ENCODE measurements around the gene CDV3. TPM values are rescaled to one million over a fixed set of nuclear protein-coding genes. Genes with fewer than 3 reads are reported as not detected.

CDV3 gene
- total and polyA plus RNA-seq, 10 of the 15 experiments (the other 5 are each of a cell fraction or from before 2014, with no cell fraction given): 42.3 to 466 (median 136) TPM

DNA sequence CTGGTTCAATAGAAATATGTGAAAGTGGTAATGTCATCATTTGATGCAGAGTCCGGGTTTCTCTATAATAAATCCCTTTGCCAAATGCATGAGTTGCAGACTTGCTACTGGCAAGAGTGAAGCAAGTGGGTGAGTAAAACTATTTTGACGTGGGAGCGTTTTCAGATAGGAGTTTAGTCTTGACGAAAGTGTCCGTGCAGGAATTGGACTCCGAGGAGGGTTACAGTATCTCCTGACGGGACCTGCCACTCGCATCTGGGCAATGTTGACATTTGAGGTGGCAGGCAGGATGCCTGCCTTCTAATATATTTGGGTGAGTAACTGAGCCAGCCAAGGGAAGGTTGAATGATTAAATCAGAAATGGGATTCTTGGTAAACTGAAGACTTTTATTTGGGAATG lies 16.0 kb downstream of the CDV3 start:
- ATAC-seq: no peak
- ChIA-PET RAD21 (ENCODE audit: unreplicated experiment) (no interaction called here), CTCF (no interaction called here), POLR2A (interaction anchor here (2.0 kb wide), 1 partner anchor 13 kb away, joined by 5 read pairs; no protein-coding TSS in a partner anchor), SMC1A (ENCODE audit: uncharacterized antibody, unreplicated experiment) (interaction anchor here (0.6 to 4.2 kb wide), 2 partner anchors 12 to 412 kb away, joined by 3 to 38 read pairs; no protein-coding TSS in a partner anchor)
- no peak overlapping the region for H2AFZ ChIP-seq (ENCODE audit: control insufficient read depth, low read depth, low read length)
- no peaks in the 10 kb centered on the region for H3K9me3 ChIP-seq (replicated peaks; ENCODE audit: control insufficient read depth, insufficient read depth, low read length)
- H3K79me2 ChIP-seq (ENCODE audit: control insufficient read depth, insufficient read depth, low read length): peaks cover 17% of the 10 kb centered on the region
- H3K4me1 ChIP-seq (ENCODE audit: control insufficient read depth, insufficient read depth, low read length): peaks cover 21% of the 10 kb centered on the region
- no peak overlapping the region for H3K27ac ChIP-seq (ENCODE audit: control insufficient read depth, insufficient read depth)
- intact Hi-C loops (cut with micrococcal nuclease; ENCODE audit: unreplicated experiment) (no loop called here), in situ Hi-C loops (cut with MboI) (no loop called here)
- H3K4me2 ChIP-seq (ENCODE audit: control insufficient read depth, insufficient read depth): no peak overlapping the region
- H3K9ac ChIP-seq (ENCODE audit: control insufficient read depth, insufficient read depth, low read length): no peak overlapping the region
- no peaks in the 10 kb centered on the region for H3K27me3 ChIP-seq (replicated peaks in 1 of 2; ENCODE audit: control insufficient read depth in 2 of 2, insufficient read depth in 2 of 2, low read length in 1 of 2)
- H3K4me3 ChIP-seq: no peak overlapping the region
- TF ChIP-seq KLF5 (IDR thresholded peaks at IDR 0.05; ENCODE audit: partially characterized antibody): no peak
- 0 out of 2 replicates have a peak, but pooled peaks have one; percentile 0 for TF ChIP-seq POLR2AphosphoS5 (IDR thresholded peaks at IDR 0.05; ENCODE audit: low read length)
- TF ChIP-seq ATF7 (IDR thresholded peaks at IDR 0.05; ENCODE audit: low read depth): no peak
- TF ChIP-seq, protein P1, sequence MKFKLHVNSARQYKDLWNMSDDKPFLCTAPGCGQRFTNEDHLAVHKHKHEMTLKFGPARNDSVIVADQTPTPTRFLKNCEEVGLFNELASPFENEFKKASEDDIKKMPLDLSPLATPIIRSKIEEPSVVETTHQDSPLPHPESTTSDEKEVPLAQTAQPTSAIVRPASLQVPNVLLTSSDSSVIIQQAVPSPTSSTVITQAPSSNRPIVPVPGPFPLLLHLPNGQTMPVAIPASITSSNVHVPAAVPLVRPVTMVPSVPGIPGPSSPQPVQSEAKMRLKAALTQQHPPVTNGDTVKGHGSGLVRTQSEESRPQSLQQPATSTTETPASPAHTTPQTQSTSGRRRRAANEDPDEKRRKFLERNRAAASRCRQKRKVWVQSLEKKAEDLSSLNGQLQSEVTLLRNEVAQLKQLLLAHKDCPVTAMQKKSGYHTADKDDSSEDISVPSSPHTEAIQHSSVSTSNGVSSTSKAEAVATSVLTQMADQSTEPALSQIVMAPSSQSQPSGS (IDR thresholded peaks at IDR 0.05; ENCODE audit: low read length): peak; percentile 29; the same call in 1 of the 2 replicates
- peak; percentile 58 for TF ChIP-seq POLR2A (IDR thresholded peaks at IDR 0.05; ENCODE audit: low read depth, low read length)
- 98% methylated on average over 8 of the region's 8 CpGs for WGBS (ENCODE audit: insufficient coverage, insufficient replicate concordance, low lambda C conversion rate, missing lambda C conversion rate)
- H4K20me1 ChIP-seq (ENCODE audit: control insufficient read depth, insufficient read depth): no peaks in the 10 kb centered on the region
- FAIRE-seq: no peak
- H3K36me3 ChIP-seq (ENCODE audit: control insufficient read depth in 2 of 2, insufficient read depth in 2 of 2, low read length in 1 of 2): peaks cover 6 to 34% of the 10 kb centered on the region in 2 experiments
- BruUV-seq (replicated peaks): no TSS peak
- DNase-seq (ENCODE audit: low read depth, low spot score): no peak

DNA sequence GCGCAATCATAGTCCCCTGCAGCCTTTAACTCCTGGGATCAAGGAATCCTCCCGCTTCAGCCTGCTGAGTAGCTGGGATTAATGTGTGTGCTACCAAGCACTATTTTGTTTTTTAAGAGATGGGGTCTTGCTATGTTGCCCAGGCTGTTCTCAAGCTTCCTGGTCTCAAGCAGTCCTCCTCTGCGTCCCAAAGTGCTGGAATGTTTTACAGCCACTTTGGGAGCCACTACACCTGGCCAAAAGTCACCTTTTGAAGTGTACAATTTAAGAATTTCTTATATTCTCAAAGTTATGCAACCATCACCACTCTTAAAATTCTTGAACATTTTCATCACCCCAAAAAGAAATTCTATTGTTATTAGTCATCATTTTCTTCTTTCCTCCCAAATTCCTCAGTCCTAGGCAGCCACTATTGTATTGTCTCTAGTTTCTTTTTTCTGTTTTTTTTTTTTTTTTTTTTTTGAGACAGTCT lies 17.8 kb downstream of the CDV3 start:
- Histone ChIP-seq H2AFZ (ENCODE audit: control insufficient read depth, low read depth, low read length) (no peak overlapping the region), H3K4me2 (ENCODE audit: control insufficient read depth, insufficient read depth) (no peak overlapping the region), H3K27me3 (replicated peaks in 1 of 2; ENCODE audit: control insufficient read depth in 2 of 2, insufficient read depth in 2 of 2, low read length in 1 of 2) (no peaks in the 10 kb centered on the region), H4K20me1 (ENCODE audit: control insufficient read depth, insufficient read depth) (no peaks in the 10 kb centered on the region), H3K9ac (ENCODE audit: control insufficient read depth, insufficient read depth, low read length) (no peak overlapping the region), H3K4me3 (no peak overlapping the region), H3K79me2 (ENCODE audit: control insufficient read depth, insufficient read depth, low read length) (peaks cover 10% of the 10 kb centered on the region), H3K36me3 (ENCODE audit: control insufficient read depth in 2 of 2, insufficient read depth in 2 of 2, low read length in 1 of 2) (peaks cover 4 to 24% of the 10 kb centered on the region in 2 experiments), H3K27ac (ENCODE audit: control insufficient read depth, insufficient read depth) (no peak overlapping the region), H3K4me1 (ENCODE audit: control insufficient read depth, insufficient read depth, low read length) (peaks cover 15% of the 10 kb centered on the region), H3K9me3 (replicated peaks; ENCODE audit: control insufficient read depth, insufficient read depth, low read length) (no peaks in the 10 kb centered on the region)
- FAIRE-seq (no peak), ATAC-seq (no peak), DNase-seq (ENCODE audit: low read depth, low spot score) (no peak)
- 81% methylated on average over 3 of the region's 3 CpGs for WGBS (ENCODE audit: insufficient coverage, insufficient replicate concordance, low lambda C conversion rate, missing lambda C conversion rate)
- ChIA-PET POLR2A (no interaction called here), CTCF (no interaction called here), SMC1A (ENCODE audit: uncharacterized antibody, unreplicated experiment) (interaction anchor here (0.9 to 1.7 kb wide), 3 partner anchors 8 to 13 kb away, joined by 3 to 7 read pairs (median 3); no protein-coding TSS in a partner anchor), RAD21 (ENCODE audit: unreplicated experiment) (interaction anchor here (0.6 to 1.4 kb wide), 2 partner anchors 84 to 144 kb away, joined by 3 read pairs; no protein-coding TSS in a partner anchor)
- in situ Hi-C loops (cut with MboI): no loop called here
- no peak for TF ChIP-seq ZNF217 (IDR thresholded peaks at IDR 0.05)
- BruUV-seq (replicated peaks): no TSS peak
- intact Hi-C loops (cut with micrococcal nuclease; ENCODE audit: unreplicated experiment): no loop called here

All from GM12878 (cell line).